ENCODE measurements around the gene TTC9B.
"Not testable (repeated sequence)": the region's sequence is repeated elsewhere in the genome, so short reads cannot be mapped to it uniquely, and the experiment has no call there.

The TTC9B gene

DNA sequence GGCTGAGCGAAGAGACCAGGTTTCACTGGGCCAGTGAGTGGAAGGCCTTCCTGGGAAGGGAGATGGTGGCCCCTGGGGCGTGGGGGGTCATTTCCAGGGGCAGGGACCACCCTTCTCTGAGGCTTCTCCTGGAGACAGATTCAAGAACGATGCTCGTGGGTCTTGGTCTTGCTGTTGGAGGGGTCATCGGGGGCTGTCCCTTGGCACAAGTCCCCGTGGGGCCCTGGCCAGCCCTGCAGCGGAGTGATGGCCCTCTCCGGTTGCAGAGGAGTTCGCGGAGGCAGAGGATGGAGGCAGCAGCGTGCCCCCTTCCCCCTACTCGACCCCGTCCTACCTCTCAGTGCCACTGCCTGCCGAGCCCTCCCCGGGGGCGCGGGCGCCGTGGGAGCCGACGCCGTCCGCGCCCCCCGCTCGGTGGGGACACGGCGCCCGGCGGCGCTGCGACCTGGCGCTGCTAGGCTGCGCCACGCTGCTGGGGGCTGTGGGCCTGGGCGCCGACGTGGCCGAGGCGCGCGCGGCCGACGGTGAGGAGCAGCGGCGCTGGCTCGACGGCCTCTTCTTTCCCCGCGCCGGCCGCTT lies 4.8 kb downstream of the TTC9B start:
- no peak for DNase-seq

DNA sequence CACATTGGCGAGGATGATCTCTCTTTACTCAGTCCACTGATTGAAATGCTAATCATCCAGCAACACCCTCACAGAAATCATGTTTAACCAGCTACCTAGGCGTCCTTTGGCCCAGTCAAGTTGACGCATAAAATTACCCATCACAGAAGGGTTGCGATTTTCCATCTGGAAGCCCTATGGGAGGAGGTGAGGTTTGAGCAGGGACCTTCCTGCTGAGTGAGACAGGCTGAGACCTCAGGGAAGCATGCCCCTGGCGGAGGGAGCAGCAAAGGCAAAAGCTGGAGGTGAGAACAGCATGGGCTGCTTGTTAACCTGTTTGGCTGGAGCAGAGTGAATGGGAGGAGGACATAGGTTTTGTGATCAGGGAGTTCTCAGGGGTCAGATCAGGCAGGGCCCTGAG lies 7.3 kb downstream of the TTC9B start:
- no peak for DNase-seq

DNA sequence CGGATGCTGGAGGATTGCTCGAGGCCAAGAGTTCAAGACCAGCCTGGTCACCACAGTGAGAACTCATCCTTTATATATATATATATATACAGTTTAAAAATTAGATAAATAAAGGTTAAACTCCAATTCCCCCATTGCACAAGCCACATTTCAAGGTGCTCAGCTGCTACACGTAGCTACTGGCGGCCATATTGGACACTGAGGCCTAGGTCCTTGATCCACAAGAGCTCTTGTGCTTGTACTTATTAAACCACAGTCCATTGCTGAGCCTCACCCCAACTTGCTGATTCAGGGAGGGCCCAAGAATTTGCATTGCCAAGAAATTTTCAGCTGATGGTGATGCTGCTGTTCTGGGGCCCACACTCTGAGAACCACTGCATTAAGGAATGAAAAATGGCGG lies 9.6 kb downstream of the TTC9B start:
- no peak for DNase-seq

DNA sequence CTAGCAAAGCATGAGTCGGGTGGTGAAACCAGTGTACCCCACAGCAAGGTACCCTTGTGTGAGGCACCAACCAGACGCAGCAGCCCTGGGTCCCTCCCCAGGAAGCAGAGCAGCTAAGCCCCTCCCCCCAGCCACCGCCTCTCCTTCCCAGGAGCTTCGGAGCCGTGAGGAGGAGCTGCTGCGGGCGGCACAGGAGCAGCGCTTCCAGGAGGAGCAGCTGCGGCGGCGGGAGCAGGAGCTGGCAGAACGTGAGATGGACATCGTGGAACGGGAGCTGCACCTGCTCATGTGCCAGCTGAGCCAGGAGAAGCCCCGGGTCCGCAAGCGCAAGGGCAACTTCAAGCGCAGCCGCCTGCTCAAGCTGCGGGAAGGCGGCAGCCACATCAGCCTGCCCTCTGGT lies 12.4 kb downstream of the TTC9B start:
- DNase-seq: no peak

DNA sequence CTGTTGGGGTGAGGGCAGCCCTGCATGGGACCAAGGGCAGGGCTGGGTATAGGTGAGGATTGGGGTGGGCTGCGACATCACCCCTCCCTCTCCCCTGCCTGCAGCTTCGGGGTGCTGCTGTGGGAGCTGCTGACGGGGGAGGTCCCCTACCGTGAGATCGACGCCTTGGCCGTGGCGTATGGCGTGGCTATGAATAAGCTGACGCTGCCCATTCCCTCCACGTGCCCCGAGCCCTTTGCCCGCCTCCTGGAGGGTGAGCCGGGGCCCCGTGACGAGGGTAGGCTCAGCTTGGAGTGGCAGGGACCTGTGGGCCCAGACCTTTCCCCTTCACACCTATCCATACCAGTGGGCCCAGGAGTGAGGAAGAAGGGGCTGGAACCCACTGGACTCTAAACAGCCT lies 13.8 kb downstream of the TTC9B start:
- no peak for DNase-seq

DNA sequence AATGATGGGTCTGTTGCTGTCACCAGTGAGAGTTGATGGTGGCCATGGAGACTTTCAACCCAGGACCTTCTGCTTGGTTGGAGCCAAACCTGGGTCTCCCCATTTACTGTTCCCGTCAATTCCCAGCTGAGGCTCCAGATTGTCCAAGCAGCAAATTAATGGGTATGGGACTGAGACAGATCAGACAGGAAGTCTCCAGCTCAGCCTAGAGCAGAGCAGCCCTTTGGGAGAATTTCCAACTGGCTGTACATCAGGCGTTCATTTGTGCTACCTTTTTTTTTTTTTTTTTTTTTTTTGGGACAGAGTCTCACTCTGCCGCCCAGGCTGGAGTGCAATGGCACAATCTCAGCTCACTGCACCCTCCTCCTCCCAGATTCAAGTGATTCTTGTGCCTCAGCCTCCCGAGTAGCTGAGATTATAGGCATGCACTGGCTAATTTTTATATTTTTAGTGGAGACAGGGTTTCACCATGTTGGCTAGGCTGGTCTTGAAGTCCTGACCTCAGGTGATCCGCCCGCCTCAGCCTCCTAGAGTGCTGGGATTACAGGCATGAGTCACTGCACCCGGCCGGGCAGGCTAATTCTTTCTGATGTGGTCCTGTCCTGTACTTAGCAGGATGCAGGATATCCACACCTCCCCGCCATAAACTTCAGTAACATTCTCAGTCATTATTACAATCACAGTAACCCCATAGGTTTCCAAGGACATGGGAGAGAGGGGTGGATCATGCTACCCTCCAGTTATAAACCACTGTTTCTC lies 17.7 kb downstream of the TTC9B start:
- no peak for DNase-seq

DNA sequence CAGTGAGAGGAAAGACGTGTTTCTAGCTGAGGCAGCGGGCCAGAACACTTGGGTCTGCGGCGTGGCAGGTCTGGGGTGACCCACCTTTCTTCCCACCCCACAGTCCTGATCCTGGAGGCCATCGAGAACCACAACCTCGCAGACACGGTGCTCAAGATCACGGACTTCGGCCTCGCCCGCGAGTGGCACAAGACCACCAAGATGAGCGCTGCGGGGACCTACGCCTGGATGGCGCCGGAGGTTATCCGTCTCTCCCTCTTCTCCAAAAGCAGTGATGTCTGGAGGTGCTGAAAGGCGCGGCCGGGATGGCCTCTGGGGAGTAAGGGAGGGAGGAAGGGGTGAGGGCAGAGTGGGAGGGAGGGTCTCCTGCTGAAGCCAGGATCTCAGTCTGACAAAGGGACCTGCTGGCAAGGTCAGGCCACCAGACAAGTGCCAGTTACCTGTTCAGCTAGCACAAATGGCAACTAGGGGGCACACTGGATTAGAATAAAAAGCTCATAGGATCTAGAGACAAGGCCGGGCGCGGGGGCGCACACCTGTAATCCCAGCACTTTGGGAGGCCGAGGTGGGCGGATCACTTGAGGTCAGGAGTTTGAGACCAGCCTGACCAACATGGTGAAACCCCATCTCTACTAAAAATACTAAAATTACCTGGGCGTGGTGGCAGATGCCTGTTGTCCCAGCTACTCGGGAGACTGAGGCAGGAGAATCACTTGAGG lies 19.8 kb downstream of the TTC9B start:
- no peak for DNase-seq

DNA sequence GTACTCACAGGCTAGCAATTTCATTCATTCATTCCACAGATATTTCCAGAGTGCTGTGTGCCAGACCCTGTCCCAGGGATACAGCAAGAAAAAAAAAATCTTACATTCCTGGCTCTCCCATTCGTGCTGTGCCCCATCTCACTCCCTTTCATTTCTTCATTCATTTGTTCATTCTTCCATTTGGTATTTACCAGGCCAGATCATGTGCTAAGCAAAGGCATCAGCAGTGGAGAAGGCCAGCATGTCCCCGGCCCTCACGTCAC lies 24.7 kb downstream of the TTC9B start:
- DNase-seq: no peak

DNA sequence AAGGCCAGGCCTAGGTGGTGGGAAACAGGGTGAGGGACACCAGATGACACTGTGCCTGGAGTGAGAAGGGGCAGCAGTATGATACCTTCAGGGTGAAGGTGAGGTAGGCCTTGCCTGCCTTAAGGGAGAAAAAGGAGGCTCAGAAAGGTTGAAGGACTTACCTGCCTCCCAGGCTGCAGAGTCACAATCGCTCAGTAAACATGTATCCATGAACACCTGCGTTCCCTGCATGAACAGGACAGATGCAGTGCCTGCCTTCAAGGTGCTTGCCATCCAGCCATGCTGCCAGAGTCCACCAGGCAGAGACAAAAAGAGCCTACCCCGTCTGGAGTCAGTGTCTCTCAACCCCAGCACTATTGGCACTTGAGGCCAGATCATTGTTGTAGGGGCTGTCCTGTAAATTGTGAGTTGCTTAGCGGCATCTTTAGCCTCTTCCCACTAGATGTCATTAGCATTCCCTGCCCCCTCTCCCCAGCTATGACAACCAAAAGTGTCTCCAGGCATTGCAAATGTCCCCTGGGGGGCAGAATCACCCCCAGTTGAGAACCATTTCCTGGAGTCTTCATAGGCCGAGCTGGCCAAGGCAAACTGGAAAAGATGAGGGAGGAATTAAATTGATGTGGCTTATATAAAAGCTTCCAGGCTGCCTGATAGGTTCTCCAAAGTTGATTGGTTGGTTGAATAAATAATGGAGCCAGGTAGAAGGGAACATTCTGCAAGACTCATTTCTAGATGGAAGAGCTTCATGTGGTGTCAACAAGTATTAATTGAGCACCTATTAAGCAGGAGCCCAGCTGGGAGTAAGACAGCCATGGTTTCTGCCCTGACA lies 25.2 kb downstream of the TTC9B start:
- DNase-seq: no peak

DNA sequence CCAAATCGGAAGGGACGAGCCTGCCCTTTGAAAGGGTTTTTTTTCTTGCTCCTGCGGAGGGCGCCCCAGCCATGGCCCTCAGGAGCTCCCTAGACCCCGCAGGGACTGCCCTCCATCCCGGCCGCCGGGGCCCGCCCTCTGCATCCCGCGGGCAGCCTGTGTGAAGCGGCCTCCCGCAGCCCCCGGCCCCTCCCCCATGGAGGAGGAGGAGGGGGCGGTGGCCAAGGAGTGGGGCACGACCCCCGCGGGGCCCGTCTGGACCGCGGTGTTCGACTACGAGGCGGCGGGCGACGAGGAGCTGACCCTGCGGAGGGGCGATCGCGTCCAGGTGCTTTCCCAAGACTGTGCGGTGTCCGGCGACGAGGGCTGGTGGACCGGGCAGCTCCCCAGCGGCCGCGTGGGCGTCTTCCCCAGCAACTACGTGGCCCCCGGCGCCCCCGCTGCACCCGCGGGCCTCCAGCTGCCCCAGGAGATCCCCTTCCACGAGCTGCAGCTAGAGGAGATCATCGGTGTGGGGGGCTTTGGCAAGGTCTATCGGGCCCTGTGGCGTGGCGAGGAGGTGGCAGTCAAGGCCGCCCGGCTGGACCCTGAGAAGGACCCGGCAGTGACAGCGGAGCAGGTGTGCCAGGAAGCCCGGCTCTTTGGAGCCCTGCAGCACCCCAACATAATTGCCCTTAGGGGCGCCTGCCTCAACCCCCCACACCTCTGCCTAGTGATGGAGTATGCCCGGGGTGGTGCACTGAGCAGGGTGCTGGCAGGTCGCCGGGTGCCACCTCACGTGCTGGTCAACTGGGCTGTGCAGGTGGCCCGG lies 26.1 kb downstream of the TTC9B start:
- DNase-seq: peak; percentile 43

DNA sequence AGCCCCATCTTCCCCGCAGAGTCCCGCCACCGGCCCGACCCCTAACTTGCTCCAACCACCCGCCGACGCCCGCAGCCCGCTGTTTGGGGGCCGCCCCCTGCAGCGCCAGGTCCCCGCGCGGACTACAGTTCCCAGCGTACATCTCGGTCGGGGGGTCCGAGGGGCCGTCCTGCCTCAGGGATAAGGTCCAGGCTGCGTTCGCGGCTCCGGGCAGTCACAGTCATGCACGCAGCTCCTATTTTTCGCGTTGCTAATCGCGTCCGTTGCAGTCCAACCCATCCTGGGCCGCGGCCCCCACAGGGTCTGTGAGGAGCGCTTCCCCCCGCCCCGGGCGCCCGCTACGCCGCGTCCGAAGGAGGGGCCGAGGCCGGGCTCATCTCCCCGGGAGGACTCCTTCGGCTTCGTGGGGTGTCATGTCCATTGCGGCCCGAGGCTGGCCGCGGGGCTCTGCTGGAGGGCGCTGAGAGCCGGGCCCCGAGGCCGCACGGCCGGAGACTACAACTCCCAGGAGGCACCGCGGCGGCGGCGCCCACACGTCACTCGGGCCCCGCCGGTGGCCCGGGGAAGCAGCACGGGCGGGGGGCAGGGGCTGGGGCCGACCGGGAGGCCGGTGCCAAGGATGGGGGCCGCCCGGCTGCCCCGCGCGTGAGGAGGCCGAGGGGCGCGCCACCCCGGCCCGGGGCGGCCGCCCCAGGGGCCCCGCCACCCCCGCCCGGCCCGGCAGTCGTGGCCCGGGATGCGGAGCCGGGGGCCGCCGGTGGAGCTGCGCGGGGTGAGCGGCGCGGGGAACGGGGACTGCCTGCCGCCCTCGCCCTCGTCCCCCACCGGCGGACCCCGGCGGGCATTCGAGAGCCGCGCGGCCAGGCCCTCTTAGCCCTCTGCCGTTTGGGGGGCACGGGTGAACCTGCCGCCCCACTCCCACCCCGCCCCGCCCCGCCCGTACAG lies 27.0 kb downstream of the TTC9B start, which contains the start of gene MAP3K10:
MAP3K10 (plus strand) TSS at position 536 of the 945 bp plus-strand sequence. CDS start 606 bp downstream, outside the sequence.
- peak; percentile 80 for DNase-seq

DNA sequence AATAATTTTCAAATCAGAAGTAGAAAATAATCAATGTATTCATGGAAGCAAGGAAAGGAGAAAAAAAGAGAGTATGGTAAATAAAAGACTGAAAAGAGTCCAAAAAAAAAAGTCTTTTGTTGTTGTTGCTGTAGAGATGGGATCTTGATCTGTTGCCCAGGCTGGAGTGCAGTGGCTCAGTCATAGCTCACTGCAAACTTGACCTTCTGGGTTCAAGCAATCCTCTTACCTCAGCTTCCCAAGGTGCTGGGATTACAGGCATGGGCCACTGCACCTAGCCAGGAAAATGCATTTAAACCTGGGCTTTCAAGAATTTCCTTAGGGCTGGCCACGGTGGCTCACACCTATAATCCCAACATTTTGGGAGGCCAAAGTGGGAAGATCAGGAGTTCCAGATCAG lies 33.9 kb downstream of the TTC9B start:
- DNase-seq: no peak

DNA sequence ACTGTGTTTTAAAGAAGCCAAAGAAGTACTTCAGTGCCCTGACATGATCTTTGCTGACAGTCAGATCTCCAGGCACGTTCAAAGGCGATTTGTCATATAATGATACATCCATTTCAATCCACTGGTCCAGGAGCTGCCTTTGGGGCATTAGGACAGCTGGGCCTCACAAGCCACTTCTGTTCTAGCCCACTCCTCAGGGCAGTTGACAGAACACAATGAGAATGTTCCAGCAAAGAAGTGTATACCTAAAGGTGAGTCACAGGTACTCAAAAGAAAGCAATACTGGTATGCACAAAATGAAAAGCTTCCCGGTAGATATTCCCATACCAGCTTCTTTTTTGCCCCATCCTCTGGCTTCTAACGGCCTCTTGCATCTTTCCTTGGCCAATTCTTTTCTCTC lies 39.4 kb downstream of the TTC9B start:
- DNase-seq: no peak

DNA sequence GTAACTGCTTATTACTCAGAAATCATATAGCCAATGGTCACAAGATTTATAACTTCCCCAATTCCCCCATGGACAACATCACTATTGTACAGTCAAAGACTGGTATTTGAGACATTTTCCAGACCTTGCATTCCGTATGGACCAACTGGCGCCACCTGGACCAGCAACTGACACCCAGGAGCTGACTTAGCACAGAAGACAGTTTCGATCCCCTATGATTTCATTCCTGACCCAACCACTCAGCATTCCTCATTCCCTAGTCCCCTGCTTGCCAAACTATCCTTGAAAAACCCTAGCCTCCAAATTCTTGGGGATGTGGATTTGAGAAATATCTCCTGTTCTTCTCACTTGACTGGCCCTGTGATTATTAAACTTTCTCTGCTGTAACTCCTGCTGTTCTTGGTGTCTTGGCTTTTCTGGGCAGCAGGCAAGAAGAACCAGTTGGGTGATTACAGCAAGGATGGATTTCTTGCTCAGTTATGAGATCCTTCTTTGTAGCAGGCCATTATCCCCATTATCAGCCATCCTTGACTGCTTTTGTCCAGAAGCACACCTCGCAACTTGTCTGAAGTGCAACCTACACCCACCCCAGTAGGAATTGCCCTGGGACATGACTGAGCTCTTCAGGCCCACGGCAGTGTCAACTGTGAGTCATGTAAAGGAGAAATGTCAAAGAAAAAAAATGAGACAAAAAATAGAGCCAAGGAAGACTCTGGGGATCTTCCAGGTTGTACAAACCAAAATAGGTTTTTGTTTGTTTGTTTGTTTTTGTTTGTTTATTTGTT lies 40.7 kb downstream of the TTC9B start:
- DNase-seq: no peak

DNA sequence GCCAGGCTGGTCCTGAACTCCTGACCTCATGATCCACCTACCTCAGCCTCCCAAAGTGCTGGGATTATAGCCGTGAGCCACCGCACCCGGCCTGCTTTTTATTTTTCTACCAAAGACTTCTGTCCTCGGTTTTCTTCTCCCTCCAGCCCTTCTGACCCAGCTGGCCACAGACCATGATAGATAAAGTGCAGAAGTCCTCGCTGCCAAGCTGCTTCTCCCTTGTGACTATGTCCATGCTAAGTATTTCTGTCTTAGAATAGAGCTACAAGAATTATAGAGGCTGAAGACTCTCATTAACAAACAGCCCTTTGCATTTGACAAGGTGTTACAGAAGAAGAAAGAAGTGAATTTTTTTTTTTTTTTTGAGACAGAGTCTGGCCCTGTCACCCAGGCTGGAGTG lies 42.4 kb downstream of the TTC9B start:
- no peak for DNase-seq

DNA sequence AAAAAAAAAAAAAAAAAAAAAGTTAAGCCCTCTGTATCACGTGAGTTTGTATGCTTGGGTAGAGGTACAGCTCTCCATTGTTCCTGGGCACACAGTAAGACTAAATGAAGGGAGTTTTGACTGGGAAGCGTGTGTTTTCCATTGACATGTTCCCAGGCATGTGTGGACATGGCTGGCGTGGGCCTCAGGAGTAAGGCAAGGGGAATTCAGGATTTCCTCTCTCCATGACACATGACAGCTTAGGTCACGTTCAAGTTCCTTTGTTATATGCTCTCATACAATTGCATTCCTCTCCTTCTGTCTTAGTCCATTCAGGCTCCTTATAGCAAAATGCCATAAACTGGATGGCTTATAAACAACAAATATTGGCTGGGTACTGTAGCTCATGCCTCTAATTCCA lies 44.1 kb downstream of the TTC9B start:
- no peak for DNase-seq

DNA sequence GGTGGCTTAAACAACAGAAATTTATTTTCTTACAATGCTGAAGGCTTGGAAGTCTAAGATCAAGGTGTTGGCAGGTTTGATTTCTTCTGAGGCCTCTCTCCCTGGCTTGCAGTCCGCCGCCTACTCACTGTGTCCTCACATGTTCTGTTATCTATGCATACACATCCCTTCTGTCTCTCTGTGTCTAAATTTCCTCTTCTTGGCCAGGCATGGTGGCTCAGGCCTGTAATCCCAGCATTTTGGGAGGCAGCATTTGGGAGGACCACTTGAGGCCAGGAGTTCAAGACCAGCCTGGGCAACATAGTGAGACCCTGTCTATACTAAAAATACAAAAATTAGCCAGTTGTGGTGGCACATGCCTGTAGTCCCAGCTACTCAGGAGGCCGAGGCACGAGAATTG lies 46.9 kb downstream of the TTC9B start:
- not testable (repeated sequence) for DNase-seq

DNA sequence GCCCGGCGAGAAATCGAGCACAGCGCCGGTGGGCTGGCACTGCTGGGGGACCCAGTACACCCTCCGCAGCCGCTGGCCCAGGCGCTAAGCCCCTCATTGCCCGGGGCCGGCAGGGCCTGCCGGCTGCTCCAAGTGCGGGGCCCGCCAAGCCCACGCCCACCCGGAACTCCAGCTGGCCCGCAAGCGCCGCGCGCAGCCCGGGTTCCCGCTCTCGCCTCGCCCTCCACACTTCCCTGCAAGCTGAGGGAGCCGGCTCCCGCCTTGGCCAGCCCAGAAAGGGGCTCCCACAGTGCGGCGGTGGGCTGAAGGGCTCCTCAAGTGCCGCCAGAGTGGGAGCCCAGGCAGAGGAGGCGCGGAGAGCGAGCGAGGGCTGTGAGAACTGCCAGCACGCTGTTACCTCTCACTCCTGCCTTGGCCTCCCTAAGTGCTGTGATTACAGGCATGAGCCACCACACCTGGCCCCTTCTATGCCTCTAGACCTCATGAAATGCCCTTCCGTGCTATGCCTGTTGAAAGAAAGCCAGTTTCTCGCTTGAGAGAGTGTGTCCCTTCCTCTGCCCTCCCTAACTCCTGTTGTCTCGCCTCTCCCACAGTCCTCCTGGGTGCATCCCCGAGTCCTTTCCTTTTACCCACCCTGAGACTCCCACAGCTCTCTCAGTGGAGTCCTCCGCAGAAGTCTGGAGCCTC lies 47.7 kb downstream of the TTC9B start:
- not testable (repeated sequence) for DNase-seq

DNA sequence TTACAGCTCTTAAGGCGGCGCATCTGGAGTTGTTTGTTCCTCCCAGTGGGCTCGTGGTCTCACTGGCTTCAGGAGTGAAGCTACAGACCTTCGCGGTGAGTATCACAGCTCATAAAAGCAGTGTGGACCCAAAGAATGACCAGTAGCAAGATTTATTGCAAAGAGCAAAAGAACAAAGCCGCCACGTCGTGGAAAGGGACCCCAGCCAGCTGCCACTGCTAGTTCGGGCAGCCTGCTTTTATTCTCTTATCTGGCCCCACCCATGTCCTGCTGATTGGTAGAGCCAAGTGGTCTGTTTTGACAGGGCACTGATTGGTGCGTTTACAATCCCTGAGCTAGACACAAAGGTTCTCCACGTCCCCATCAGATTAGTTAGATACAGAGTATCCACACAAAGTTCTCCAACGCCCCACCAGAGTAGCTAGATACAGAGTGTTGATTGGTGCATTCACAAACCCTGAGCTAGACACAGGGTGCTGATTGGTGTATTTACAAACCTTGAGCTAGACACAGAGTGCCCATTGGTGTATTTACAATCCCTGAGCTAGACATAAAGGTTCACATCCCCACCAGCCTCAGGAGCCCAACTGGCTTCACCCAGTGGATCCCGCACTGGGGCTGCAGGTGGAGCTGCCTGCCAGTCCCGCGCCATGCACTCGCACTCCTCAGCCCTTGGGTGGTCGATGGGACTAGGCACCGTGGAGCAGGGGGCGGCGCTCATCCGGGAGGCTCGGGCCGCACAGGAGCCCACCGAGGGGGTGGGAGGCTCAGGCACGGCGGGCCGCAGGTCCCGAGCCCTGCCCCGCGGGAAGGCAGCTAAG lies 48.5 kb downstream of the TTC9B start:
- not testable (repeated sequence) for DNase-seq
